ENCODE data around the gene ARHGAP4.

The ARHGAP4 gene

DNA sequence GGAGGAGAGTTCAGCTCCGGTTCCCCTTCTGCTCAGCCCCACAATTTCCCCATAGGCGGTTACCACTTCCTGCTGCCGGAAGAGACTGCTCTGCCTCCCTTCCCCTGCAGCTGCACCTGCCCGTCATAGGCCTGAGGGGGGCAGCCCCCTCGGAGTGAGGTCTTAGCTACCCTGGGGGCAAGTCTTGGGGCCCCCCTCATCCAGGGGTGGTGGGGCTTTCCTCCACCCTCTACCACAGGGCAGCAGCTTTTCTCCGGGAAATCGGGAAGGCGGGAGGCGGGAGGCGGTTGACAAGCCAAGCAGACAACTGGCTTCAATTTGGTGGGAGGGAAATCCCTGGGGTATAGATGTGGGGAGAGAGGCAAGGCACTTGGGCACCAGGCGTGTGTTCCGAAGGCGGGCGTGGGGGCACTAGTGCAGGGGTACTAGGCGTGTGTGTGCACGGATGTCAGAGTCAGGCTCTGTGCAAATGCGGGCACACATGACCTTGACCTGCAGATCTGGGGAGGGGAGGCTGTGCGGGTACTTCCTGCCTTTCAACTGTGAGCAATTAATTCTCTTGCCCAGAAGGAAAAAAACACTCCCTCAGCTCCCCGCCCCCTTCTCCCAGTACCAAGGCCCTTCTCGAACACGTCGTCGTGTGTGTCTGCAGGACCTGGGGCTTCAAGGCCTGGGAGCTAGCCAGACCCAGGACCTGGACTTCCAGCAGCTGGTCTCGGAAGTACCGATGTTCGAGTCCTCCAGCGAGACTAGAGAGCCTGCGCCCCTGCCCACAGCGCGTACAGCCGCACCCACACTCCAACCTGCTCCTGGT, 1.0 kb upstream of the ARHGAP4 start:
- H3K4me3 ChIP-seq (ENCODE audit: low read depth, low read length): peak overlapping the region; percentile 85
- TF ChIP-seq, protein P1, sequence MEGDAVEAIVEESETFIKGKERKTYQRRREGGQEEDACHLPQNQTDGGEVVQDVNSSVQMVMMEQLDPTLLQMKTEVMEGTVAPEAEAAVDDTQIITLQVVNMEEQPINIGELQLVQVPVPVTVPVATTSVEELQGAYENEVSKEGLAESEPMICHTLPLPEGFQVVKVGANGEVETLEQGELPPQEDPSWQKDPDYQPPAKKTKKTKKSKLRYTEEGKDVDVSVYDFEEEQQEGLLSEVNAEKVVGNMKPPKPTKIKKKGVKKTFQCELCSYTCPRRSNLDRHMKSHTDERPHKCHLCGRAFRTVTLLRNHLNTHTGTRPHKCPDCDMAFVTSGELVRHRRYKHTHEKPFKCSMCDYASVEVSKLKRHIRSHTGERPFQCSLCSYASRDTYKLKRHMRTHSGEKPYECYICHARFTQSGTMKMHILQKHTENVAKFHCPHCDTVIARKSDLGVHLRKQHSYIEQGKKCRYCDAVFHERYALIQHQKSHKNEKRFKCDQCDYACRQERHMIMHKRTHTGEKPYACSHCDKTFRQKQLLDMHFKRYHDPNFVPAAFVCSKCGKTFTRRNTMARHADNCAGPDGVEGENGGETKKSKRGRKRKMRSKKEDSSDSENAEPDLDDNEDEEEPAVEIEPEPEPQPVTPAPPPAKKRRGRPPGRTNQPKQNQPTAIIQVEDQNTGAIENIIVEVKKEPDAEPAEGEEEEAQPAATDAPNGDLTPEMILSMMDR (IDR thresholded peaks at IDR 0.05; ENCODE audit: low read depth, low read length, missing control alignments): no peak
- DNase-seq (ENCODE audit: low read depth): peak; percentile 65

DNA sequence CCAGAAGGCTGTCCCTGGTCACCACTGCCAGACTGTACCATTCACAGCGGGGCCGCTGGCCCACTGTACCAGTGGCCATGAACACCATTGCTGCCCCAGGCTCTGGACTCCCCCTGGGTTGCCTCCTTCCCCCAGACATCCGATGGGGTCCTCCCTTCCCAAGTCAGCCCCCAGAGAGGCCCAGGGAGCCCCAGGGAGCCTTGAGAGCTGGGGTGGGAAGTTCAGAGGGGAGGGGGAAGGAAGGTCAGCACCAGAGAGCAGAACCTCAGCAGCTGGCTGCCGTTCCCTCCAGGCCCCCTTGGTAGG, 441 bp upstream of the ARHGAP4 start:
- TF ChIP-seq, protein P1 (IDR thresholded peaks at IDR 0.05; ENCODE audit: low read depth, low read length, missing control alignments): no peak
- H3K4me3 ChIP-seq (ENCODE audit: low read depth, low read length): peak overlapping the region; percentile 85

DNA sequence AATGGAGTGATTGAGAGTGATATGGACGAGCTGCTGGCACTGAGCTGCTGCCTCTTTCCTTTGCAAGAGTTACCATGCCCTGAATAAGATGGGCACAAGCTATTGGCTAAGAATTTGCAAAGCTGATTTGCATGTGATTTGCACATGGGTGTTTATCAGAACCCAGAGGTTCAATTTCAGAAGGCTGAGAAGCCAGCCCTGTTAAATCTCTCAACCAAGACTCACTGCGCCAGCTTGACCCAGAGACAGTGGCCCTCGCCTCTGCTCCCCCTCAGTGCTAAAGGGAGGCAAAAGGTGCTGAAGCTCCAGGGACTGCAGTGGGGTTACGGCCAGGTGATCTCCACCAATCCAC, 701 bp downstream of the ARHGAP4 start:
- DNase-seq (ENCODE audit: low read depth): no peak
- TF ChIP-seq, protein P1 (IDR thresholded peaks at IDR 0.05; ENCODE audit: low read depth, low read length, missing control alignments): no peak
- H3K4me3 ChIP-seq (ENCODE audit: low read depth, low read length): peak overlapping the region; percentile 85

More for the DNA sequence above, 441 bp upstream of the ARHGAP4 start:
- no peak for DNase-seq (ENCODE audit: low read depth)

DNA sequence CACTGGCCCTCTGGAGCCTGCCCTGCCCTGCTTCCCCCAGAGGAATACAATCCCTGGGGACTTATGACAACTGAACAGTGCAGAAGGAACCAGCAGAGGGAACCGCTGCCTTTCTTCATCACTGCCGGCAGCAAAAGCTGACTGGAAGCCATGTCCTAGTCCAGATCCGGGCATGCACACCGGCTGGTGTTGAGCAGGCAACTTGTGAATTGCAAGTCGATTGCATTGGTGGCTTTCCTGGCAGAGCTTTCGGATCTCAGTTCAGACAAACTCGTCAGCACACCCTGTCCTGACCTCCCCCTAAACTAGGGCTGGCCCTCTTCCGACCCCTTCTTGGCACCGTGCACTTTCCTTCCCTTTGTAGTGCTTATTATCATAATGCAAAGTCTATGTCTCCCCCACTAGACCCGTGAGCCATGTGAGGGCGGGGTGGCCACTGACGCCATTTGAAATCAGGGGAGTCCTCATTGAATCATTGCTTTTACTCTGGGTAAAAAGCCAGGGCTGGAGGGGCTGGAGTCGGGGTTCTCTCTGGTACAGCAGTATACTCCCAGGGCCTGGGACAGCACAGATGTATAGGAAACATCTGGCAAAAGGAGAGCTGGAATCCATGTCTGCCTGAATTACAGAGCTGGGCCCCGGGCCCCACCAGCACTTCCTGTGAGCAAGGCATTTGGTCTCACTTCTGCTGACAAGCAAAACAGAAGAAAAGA, 1.8 kb downstream of the ARHGAP4 start:
- no peak for DNase-seq (ENCODE audit: low read depth)
- TF ChIP-seq, protein P1 (IDR thresholded peaks at IDR 0.05; ENCODE audit: low read depth, low read length, missing control alignments): peak; percentile 37
- H3K4me3 ChIP-seq (ENCODE audit: low read depth, low read length): peak overlapping the region; percentile 85

DNA sequence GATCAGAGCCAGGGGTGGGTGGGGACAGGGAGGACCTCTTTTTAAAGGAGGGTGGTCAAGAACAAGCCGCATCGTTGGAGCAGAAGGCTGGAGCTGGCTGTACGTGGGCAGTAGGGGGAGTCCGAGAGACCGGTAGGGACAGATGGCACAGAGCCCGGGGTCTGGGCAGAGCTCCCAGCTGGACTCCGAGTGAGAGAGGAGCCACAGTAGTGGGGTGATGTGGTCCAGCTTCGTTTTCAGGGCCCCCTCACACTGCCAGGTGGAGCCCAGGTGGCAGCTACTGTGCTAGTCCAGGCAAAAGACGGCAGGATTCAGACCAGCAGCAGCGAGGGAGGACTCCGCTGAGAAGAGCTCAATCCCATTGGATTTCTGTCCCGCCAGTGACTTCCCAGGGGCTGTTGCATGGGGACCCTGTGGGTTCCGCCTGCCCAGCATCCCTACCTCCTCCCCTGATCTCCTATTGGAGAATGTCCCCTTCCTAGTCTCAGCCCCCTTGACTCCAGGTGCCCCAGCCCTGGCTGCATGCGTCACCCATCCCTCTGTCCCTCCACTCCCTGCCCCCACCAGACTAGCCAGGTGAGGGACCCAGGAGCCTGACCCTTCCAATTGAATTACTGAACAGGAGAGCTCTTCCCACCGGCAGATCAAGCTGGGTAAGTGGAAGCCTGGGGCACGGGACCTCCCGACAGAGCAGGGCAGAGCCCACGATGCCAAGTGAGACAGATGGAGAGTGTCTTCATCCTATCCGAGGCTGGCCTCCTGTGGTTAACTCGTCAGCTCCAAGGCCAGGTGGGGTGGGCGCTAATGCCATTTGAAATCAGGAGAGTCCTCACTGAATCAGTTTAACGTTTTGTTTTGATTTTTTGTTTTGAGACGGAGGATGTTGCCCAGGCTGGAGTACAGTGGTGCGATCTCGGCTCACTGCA, 2.9 kb downstream of the ARHGAP4 start:
- no peak for DNase-seq (ENCODE audit: low read depth)
- no peak overlapping the region for H3K4me3 ChIP-seq (ENCODE audit: low read depth, low read length)
- TF ChIP-seq, protein P1 (IDR thresholded peaks at IDR 0.05; ENCODE audit: low read depth, low read length, missing control alignments): no peak

DNA sequence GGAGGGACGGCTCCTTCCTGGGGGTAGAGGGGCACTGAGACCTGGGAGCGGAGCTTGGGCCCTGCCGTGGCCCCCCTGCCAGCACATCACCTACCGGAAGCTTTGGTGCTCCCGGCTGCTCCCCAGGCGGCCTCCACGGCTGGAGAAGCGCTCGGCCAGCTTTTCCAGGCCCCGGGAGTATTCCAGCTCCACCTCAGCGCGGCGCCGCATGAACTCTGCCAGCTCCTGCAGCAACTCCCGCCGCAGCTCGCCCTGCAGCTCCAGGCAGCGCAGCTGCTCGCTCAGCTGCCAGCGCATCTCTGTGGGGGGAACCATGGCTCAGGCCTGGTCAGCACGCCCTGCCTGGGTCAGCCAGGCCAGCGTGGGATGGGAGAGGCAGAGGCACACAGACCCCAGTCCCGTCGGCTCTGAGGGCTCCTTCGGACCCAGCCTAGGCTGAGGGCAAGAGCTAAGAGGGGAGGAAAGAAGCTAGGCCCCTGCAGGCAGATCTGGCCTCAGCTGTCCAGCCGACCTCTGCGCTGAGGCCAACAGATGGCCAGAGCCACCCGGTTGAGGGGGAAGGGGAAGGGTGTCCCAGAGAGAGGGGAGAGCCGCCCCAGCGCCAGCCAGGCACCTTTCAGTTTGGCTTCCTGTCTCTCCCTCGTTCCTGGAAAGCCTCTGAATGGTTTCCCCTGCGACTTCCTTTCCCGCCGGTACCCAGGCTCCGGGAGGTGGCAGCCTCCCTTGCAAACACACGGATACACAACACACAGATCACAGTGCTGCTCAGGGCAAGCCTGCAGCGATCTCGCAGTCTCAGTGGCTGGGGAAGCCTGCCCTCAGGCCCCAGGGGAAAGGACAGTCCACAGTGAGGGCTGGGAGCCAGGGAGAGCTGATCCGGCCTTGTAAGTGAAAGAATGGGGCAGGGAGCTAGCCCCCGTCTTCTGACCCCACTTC, 4.3 kb downstream of the ARHGAP4 start:
- TF ChIP-seq, protein P1 (IDR thresholded peaks at IDR 0.05; ENCODE audit: low read depth, low read length, missing control alignments): no peak
- DNase-seq (ENCODE audit: low read depth): no peak
- H3K4me3 ChIP-seq (ENCODE audit: low read depth, low read length): no peak overlapping the region

All from GM12864 (cell line).